Cardiac muscle cell (in vitro differentiated cells and primary cell): ENCODE data around the gene MAPRE2. TPM values are rescaled to one million over a fixed set of nuclear protein-coding genes. Genes with fewer than 3 reads are reported as not detected.

Experiments used
- DNase-seq, 2 donors: peaks; one replicate each; pipeline versions ENCODE4 v3.0.0 to v3.0.0-alpha.2; 2010 to 2017; ENCODE audit warnings: low read depth in 1 of 2, low spot score in 1 of 2
- H3K27ac ChIP-seq: fragments of 200-600 bp; sonication (generic); 2 replicates; pipeline ENCODE4 v1.5.1; 2016
- H3K27me3 ChIP-seq: fragments of 200-600 bp; sonication (generic); 2 replicates; pipeline ENCODE4 v1.6.0; 2016; ENCODE audit warnings: control low read depth
- H3K36me3 ChIP-seq: fragments of 200-600 bp; sonication (generic); 2 replicates; pipeline ENCODE4 v1.5.1; 2016; ENCODE audit warnings: control low read depth
- H3K4me1 ChIP-seq: fragments of 200-600 bp; sonication (generic); 2 replicates; pipeline ENCODE4 v1.8.1; 2017; ENCODE audit warnings: low read depth, mild to moderate bottlenecking, mixed run types
- H3K4me3 ChIP-seq: fragments of 200-600 bp; sonication (generic); 2 replicates; pipeline ENCODE4 v1.5.1; 2016; ENCODE audit warnings: mild to moderate bottlenecking
- H3K9me3 ChIP-seq: fragments of 200-600 bp; sonication (generic); 2 replicates; pipeline ENCODE4 v1.5.1; 2017; ENCODE audit warnings: low read depth, mild to moderate bottlenecking, control low read depth
- CTCF ChIP-seq: IDR thresholded peaks from 2 replicates; pipeline ENCODE4 v1.5.1; 2012; ENCODE audit warnings: low read depth, mild to moderate bottlenecking, low read length
- polyA plus RNA-seq: library from polyadenylated mRNA; unstranded; fragments of >200 nt; fragmentation: Nextera tagmentation; extraction: Ambion mirVana; gene quantifications from 2 replicates; pipeline ENCODE4 v1.2.1, GENCODE V29; 2016
- total RNA-seq: library from RNA; depleted of rRNA; stranded (reverse); fragments of >200 nt; gene quantifications from 2 replicates; pipeline ENCODE4 v1.2.3, GENCODE V29; 2016

The MAPRE2 gene
- total and polyA plus RNA-seq, 2 experiments from 2014 or later: 20.3 to 31.0 TPM

DNA sequence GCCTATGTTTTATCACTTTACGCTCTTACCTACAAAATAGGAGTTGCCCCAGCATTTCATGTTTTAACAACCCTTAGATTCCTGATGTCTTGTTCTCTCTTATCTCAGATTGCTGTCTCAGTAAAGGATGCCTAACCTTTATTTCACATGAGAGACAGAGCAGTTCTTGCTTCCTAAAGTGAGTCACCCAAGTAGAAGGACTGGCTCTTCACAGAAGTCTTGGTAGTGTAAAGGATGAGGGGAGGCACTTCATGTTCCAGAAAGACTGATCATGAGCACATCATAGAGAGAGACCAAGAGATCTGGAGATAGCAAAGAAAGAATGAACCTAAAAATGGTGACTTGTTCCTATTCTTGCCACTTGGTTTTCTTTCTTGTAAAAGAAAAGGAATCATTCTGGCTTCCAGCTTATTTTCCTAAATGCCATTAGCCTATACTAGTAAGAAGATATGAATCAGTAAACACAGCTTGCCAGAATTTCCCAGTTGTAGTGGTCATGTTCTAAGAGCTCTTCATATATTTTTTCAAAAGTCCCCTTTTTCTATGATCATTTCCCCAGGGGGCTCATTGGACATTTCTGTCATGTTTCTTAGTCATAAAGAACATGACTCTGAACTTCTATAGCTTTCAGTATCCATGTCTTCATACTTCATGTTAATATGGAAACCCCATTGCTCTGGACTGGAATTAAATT, 54.9 kb downstream of the MAPRE2 start:
- H3K4me1 ChIP-seq: no peaks in the 10 kb centered on the region
- no peak overlapping the region for H3K27ac ChIP-seq
- TF ChIP-seq CTCF: no peak
- DNase-seq: no peak
- no peaks in the 10 kb centered on the region for H3K9me3 ChIP-seq
- no peaks in the 10 kb centered on the region for H3K27me3 ChIP-seq
- no peaks in the 10 kb centered on the region for H3K36me3 ChIP-seq
- H3K4me3 ChIP-seq: no peak overlapping the region

DNA sequence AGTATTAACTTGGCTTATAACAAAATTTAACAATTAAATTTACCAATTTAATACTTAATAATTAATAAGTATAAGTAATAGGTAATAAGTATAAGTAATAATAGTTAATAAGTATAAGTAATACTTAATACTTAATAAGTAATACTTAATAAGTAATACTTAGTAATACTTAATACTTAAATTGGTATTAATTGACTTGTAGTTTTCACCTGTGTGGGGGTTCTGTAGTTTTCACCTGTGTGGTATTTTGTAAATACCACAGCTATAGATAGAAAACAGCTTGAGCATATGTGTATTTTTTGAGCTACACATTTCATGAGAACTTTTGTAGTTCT, 55.4 kb downstream of the MAPRE2 start:
- no peak overlapping the region for H3K4me3 ChIP-seq
- no peak for DNase-seq
- H3K9me3 ChIP-seq: no peaks in the 10 kb centered on the region
- H3K27ac ChIP-seq: no peak overlapping the region
- no peaks in the 10 kb centered on the region for H3K36me3 ChIP-seq
- no peaks in the 10 kb centered on the region for H3K4me1 ChIP-seq
- H3K27me3 ChIP-seq: no peaks in the 10 kb centered on the region
- TF ChIP-seq CTCF: no peak

- Histone ChIP-seq H3K27me3 (no peaks in the 10 kb centered on the region), H3K27ac (no peak overlapping the region), H3K4me1 (no peaks in the 10 kb centered on the region), H3K4me3 (no peak overlapping the region), H3K9me3 (no peaks in the 10 kb centered on the region), H3K36me3 (no peaks in the 10 kb centered on the region)
- no peak for DNase-seq
- no peak for TF ChIP-seq CTCF
Measured at GRCh38 chr18:35097195-35097594, 56.0 kb downstream of the MAPRE2 start.

DNA sequence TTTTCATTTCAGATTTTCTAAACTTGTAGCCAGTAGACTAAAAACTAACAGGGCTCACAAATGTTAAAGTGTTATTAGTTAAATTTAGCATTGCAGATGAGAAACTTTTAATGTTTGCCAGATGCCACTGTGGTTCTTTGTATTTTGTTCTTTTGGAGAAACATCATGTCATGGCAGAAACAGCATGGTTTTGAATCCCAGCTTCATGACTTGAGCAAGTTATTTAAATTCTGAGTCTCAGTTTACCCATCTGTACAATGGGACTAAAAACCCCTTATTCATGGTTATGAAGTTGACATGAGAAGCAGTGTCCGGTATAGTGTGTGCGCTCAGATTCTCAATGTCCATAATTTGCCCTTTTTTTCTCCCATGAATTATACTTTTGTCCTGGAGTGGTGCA, 56.5 kb downstream of the MAPRE2 start:
- Histone ChIP-seq H3K27me3 (no peaks in the 10 kb centered on the region), H3K4me3 (no peak overlapping the region), H3K36me3 (no peaks in the 10 kb centered on the region), H3K27ac (no peak overlapping the region), H3K9me3 (no peaks in the 10 kb centered on the region), H3K4me1 (no peaks in the 10 kb centered on the region)
- DNase-seq: no peak
- no peak for TF ChIP-seq CTCF

DNA sequence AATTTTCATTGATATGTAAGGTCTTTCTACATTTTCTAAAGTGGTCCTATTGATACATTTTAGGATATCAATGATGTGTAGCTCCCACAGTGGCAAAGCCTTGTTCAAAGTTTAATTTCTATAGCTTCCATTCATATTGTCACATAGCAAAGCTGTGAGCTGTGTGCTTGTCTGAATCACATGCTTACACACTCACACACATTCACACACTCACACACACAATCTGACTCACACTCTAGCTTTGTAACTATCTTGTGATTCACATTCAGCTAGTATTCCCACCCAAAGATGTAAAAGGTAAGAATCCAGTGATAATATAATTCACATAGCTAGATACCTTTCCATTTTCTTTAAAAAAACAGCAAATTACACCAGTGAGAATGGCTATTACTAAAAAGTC, 58.7 kb downstream of the MAPRE2 start:
- DNase-seq: no peak

More for the DNA sequence above, 58.7 kb downstream of the MAPRE2 start:
- no peak overlapping the region for H3K4me3 ChIP-seq
- H3K4me1 ChIP-seq: no peaks in the 10 kb centered on the region
- H3K27ac ChIP-seq: no peak overlapping the region
- no peaks in the 10 kb centered on the region for H3K9me3 ChIP-seq
- H3K27me3 ChIP-seq: no peaks in the 10 kb centered on the region
- no peak for TF ChIP-seq CTCF
- no peaks in the 10 kb centered on the region for H3K36me3 ChIP-seq
